WI38 (cell line): Measurements from ENCODE around the gene C1orf198.

ENCODE experiments used
- H3K4me3 ChIP-seq: 2 replicates; pipeline ENCODE4 v1.5.1; 2011; ENCODE audit warnings: low read depth, mild to moderate bottlenecking, control low read depth, low read length
- CTCF ChIP-seq: IDR thresholded peaks from 2 replicates; pipeline ENCODE4 v1.5.1; 2012; ENCODE audit warnings: low read depth, mild to moderate bottlenecking, control low read depth, low read length

The C1orf198 gene

GRCh38 chr1:230809256-230809990 lies 58.9 kb downstream of the C1orf198 start:
- no peak for TF ChIP-seq CTCF
- no peak overlapping the region for H3K4me3 ChIP-seq

- H3K4me3 ChIP-seq = no peak overlapping the region
- TF ChIP-seq CTCF = no peak
Observed at GRCh38 chr1:230808281-230808872, 59.9 kb downstream of the C1orf198 start.

- TF ChIP-seq CTCF = no peak
- H3K4me3 ChIP-seq = no peak overlapping the region
Observed at GRCh38 chr1:230807561-230808280, 60.6 kb downstream of the C1orf198 start.

- H3K4me3 ChIP-seq = no peak overlapping the region
- TF ChIP-seq CTCF = no peak
Observed at GRCh38 chr1:230807029-230807428, 61.3 kb downstream of the C1orf198 start.

GRCh38 chr1:230806552-230806951 lies 61.8 kb downstream of the C1orf198 start:
- no peak for TF ChIP-seq CTCF

GRCh38 chr1:230804396-230804795 lies 63.9 kb downstream of the C1orf198 start:
- no peak for TF ChIP-seq CTCF
- no peak overlapping the region for H3K4me3 ChIP-seq

More at GRCh38 chr1:230806552-230806951, 61.8 kb downstream of the C1orf198 start:
- H3K4me3 ChIP-seq = no peak overlapping the region
